HG03571 (cell line): ENCODE data around the gene MAP6.

Experiments
- ATAC-seq: cut with Tn5 transposase; IDR thresholded peaks from one replicate; pipeline ENCODE4 v1.9.1; 2021; ENCODE audit not compliant: unreplicated experiment

Gene MAP6

DNA sequence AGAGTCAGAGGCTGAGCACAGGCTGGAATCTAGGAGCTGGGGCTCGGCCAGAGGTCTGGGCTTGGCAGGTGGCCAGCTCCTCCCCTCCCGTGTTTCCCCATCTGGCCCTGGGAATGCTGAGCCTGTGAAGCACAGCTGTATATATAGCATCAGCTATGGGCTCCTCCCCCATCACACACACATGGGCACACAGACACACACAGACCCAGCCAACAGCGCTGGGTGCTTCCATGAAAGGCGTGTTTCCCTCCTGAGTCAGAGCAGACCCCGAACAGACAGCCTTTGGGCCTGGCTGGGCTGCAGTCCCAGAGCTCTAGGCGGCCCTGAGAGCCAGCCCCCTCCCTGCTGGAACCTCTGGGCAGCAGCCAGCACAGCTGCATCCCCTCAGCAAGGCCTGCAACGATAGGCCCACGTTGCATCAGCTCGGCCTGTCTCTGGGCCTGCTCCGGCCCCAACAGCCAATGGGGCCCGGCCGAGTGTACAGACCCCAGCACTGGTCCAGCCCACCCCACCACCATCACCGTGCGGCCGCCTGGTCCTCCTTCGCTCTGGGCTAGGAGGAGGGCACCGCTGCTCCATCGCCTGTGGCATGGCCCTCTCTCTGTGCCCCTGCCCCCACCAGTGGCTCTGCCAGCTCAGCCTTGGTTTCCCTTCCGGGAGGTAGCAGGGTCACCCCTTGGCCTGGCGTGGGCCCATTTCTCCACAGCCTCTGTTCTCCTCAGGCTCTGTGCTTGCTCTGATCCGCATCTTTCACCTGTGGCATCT is 114.4 kb downstream of the MAP6 start:
- no peak for ATAC-seq

GRCh38 chr11:75553889-75554257 is 115.0 kb downstream of the MAP6 start:
- no peak for ATAC-seq

- no peak for ATAC-seq
These were observed 115.7 kb downstream of the MAP6 start for GRCh38 chr11:75553182-75553581.

DNA sequence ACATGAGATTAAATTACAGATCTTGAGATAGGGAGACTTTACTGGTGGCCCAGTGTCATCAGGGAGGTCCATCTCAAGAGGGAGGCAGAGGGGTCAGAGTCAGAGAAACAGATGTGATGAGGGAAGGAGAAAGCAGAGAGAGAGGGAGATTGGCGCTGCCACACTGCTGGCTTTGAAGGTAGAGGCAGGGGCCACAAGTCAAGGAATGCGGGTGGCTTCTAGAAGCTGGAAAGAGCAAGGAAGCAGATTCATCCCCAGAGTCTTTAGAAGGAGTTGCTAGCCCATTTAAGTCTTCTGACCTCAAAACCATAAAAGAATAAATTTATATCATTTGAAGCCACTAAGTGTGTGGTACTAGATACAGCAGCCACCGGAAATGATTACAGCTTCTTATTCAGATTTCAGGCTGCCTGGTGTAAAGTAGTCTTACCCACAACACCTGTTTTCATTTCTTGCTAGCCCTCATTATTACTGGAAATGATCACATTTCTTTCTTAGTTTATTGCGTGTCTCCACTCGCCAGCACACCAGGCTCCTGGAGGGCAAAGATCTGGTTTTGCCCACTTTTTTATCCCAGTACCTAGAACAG is 119.4 kb downstream of the MAP6 start:
- no peak for ATAC-seq

DNA sequence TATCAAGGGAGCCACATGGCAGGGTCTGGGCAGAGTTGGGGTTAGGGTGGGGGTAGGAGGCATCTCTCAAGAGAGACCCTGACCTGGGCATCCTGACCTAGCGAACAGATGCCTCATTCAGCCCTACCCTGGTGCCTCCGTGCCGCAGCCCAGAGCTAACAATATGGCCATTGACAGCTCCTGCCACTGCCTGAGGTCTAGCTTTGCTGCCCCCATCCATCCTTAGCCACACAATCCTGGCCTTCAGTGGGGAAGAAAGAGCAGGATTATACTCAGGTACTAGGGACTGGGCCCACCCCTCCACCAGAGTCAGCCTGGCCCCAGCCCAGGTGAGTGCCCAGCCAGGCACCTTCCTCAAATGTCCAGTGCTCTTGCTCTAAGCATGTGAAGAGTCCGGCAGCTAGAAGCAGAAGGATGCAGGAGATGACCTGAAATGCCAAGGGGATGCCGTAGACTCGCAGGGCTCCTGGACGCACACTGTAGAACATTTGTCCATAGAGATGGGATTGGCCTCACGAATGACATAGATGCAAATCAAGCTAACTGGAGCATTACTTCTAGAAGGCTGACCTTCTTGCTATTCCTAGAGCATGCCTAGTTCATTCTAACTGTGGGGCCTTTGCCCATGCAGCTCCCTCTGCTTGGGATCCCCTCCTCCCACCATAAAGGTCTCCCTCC is 120.1 kb downstream of the MAP6 start:
- ATAC-seq = no peak

- ATAC-seq = no peak
These were observed 121.2 kb downstream of the MAP6 start for GRCh38 chr11:75547617-75548058.

GRCh38 chr11:75547177-75547576 is 121.7 kb downstream of the MAP6 start:
- no peak for ATAC-seq

GRCh38 chr11:75543806-75544205 is 125.0 kb downstream of the MAP6 start:
- no peak for ATAC-seq

- no peak for ATAC-seq
These were observed 126.8 kb downstream of the MAP6 start for GRCh38 chr11:75542088-75542438.

- ATAC-seq = no peak
These were observed 127.4 kb downstream of the MAP6 start for GRCh38 chr11:75541193-75542087.

- ATAC-seq = no peak
These were observed 129.1 kb downstream of the MAP6 start for GRCh38 chr11:75539459-75540334.

DNA sequence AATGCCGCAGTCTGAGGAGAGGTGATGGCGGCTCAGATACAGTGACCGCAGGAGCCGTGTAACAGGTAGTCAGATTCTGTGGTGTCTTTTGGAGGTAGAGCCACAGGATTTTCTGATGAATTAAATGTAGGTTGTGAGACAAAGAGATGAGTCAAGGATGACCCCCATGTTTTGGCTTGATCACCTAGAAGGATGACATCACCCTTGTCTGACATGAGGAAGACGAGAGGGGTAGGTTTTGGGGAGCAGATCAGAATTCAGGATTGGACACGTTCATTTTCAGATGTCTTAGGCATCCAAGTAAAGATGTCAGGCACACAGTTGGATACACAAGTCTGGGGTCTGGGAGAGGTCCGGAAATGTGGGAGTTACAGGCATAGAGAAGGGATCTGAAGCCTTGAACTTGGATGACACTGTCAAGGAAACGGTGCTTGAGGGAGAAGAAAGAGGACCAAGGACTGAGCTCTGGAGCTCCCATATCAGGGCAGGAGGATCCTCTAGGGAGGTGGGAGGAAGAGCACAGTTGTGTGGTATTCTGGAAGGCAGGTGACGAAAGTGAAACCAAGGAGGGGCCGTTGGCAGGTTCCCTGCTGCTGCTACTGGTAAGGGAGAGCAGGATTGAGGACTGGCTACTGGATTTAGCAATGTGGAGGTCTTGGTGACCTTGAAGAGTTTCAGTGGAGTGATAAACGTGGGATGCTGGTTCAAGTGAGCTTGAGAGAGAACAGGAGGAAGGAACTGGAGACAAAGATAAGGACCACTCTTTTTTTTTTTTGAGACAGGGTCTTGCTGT is 130.5 kb downstream of the MAP6 start:
- no peak for ATAC-seq

DNA sequence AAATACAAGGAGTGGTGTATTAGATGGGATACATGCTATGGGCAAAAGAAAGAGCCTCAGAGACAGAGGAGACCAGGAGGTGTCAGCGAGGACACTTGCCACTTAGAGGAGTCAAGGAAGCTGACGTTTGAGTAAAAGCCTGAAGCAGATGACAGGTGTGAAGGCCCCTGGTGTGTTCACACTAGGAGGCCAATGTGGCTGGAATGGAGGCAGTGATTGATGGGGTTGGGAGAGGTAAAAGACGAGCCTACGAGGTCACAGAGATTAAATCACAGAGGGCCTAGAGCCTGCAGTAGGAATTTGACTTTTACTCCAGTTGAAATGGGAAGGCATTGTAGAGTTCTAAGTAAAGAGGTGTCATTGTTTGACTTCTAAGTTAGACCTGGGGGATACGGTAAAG is 131.1 kb downstream of the MAP6 start:
- no peak for ATAC-seq
